HCT116 (cell line): ENCODE data around the gene CHAF1B. TPM values are rescaled to one million over a fixed set of nuclear protein-coding genes. Genes with fewer than 3 reads are reported as not detected.

ENCODE experiments used
- ATAC-seq: fragments of 200-7000 bp; cut with Tn5 transposase; 2 replicates; pipeline ENCODE4 v1.9.1; 2020; ENCODE audit warnings: mild to moderate bottlenecking, moderate library complexity
- BruUV-seq: library from RNA; stranded (reverse); fragments of 400-500 nt; replicated peaks from 2 replicates; lab custom pipeline; 2021; lab: Mats Ljungman, UMichigan
- CTCF ChIA-PET: fragments of 300-600 bp; sonication (Branson Sonifier 250); formaldehyde crosslinking; loops from one replicate; lab custom pipeline; 2021; ENCODE audit warnings: antibody characterized with exemption; lab: Charles Lee
- POLR2A ChIA-PET: fragments of 300-600, 350-600 bp; sonication (Branson Sonifier 250); formaldehyde crosslinking; loops from one replicate; lab custom pipeline; 2021; ENCODE audit warnings: antibody characterized with exemption; lab: Charles Lee
- RAD21 ChIA-PET, 2 experiments: fragments of 300-600 bp; sonication (Branson Sonifier 250); formaldehyde crosslinking; loops; one replicate each; lab custom pipeline; 2023; ENCODE audit warnings: low total read pairs in 2 of 2; ENCODE audit not compliant: uncharacterized antibody in 2 of 2, unreplicated experiment in 2 of 2, low non-redundant PET in 1 of 2; lab: Charles Lee
- DNase-seq: peaks from one replicate; pipeline ENCODE4 v3.0.0-alpha.2; 2010; ENCODE audit warnings: low read depth, low spot score
- H2AFZ ChIP-seq: fragments of 200-600 bp; shearing (Covaris generic), sonication (generic); 2 replicates; pipeline ENCODE4 v1.6.1; 2017; ENCODE audit warnings: low read depth, mixed run types, mixed read lengths, antibody characterized with exemption, low read length; ENCODE audit not compliant: poor library complexity, severe bottlenecking
- H3K27ac ChIP-seq: 2 replicates; pipeline ENCODE4 v1.5.1; 2012; ENCODE audit warnings: low read depth, low read length
- H3K27me3 ChIP-seq: fragments of 200-600 bp; sonication (generic); 2 replicates; pipeline ENCODE4 v1.6.1; 2016; ENCODE audit warnings: mixed run types, low read length, mixed read lengths; ENCODE audit not compliant: insufficient read depth
- H3K36me3 ChIP-seq, 2 experiments: fragments of 200-500 bp in 1 of 2; fragments of 200-600 bp in 1 of 2; sonication (Bioruptor generic) in 1 of 2; sonication (generic) in 1 of 2; 2 replicates each; pipeline versions ENCODE4 v1.5.1 to v1.6.1; 2014 to 2016; ENCODE audit warnings: low read length in 2 of 2, inconsistent platforms in 1 of 2, mixed read lengths in 1 of 2, mixed run types in 1 of 2; ENCODE audit not compliant: insufficient read depth in 2 of 2, control insufficient read depth in 1 of 2
- H3K4me1 ChIP-seq, 2 experiments: fragments of 200-600 bp in 1 of 2; sonication (generic) in 1 of 2; 2 replicates each; pipeline versions ENCODE4 v1.5.1 to v1.6.1; 2012 to 2017; ENCODE audit warnings: low read length in 2 of 2, inconsistent platforms in 1 of 2, mild to moderate bottlenecking in 1 of 2, mixed read lengths in 1 of 2, mixed run types in 1 of 2, moderate library complexity in 1 of 2; ENCODE audit not compliant: insufficient read depth in 2 of 2, control insufficient read depth in 1 of 2
- H3K4me2 ChIP-seq: fragments of 200-600 bp; sonication (generic); 2 replicates; pipeline ENCODE4 v1.6.1; 2017; ENCODE audit warnings: mixed run types, low read length, mixed read lengths
- H3K4me3 ChIP-seq, 2 experiments: fragments of 200-600 bp in 1 of 2; sonication (generic) in 1 of 2; replicated peaks in 1 of 2; 2 replicates each; pipeline ENCODE4 v1.5.1; 2011 to 2016; ENCODE audit warnings: low read length in 2 of 2, control low read depth in 1 of 2, low read depth in 1 of 2, mild to moderate bottlenecking in 1 of 2, mixed read lengths in 1 of 2, mixed run types in 1 of 2
- H3K79me2 ChIP-seq: fragments of 200-600 bp; sonication (generic); 2 replicates; pipeline ENCODE4 v1.6.1; 2017; ENCODE audit warnings: mild to moderate bottlenecking, mixed run types, low read length, moderate library complexity, mixed read lengths; ENCODE audit not compliant: insufficient read depth
- H3K9ac ChIP-seq: fragments of 200-600 bp; sonication (generic); 2 replicates; pipeline ENCODE4 v1.6.1; 2016; ENCODE audit warnings: low read length, mixed read lengths
- H3K9me2 ChIP-seq: fragments of 200-600 bp; sonication (generic), shearing (Covaris generic); 2 replicates; pipeline ENCODE4 v1.6.1; 2017; ENCODE audit warnings: mixed run types, mild to moderate bottlenecking, moderate library complexity; ENCODE audit not compliant: insufficient read depth
- H3K9me3 ChIP-seq, 2 experiments: fragments of 200-500 bp in 1 of 2; fragments of 200-600 bp in 1 of 2; sonication (Bioruptor generic) in 1 of 2; sonication (generic) in 1 of 2; 2 replicates each; pipeline ENCODE4 v1.6.1; 2014 to 2017; ENCODE audit warnings: low read length in 2 of 2, mixed read lengths in 2 of 2, inconsistent platforms in 1 of 2, low read depth in 1 of 2, mild to moderate bottlenecking in 1 of 2, mixed run types in 1 of 2, moderate library complexity in 1 of 2; ENCODE audit not compliant: control insufficient read depth in 1 of 2, insufficient read depth in 1 of 2
- H4K20me1 ChIP-seq: fragments of 200-600 bp; sonication (generic), shearing (Covaris generic); 2 replicates; pipeline ENCODE4 v1.6.1; 2017; ENCODE audit warnings: mixed run types, mild to moderate bottlenecking, moderate library complexity; ENCODE audit not compliant: insufficient read depth
- EGR1 ChIP-seq: IDR thresholded peaks from 2 replicates; pipeline ENCODE4 v1.6.1; 2012; ENCODE audit warnings: low read depth
- FOSL1 ChIP-seq: IDR thresholded peaks from 2 replicates; pipeline ENCODE4 v1.6.1; 2012; ENCODE audit warnings: low read depth
- SP1 ChIP-seq: IDR thresholded peaks from 2 replicates; pipeline ENCODE4 v1.6.1; 2012; ENCODE audit warnings: low read depth
- SRF ChIP-seq: IDR thresholded peaks from 2 replicates; pipeline ENCODE4 v1.6.1; 2012; ENCODE audit warnings: low read depth
- TCF7L2 ChIP-seq: IDR thresholded peaks from 2 replicates; pipeline ENCODE4 v1.7.0; 2011; ENCODE audit warnings: borderline replicate concordance, inconsistent platforms; ENCODE audit not compliant: insufficient read depth, insufficient read length; ENCODE audit errors: extremely low read depth
- YY1 ChIP-seq: IDR thresholded peaks from 2 replicates; pipeline ENCODE4 v1.6.1; 2011; ENCODE audit warnings: low read length, low read depth, moderate library complexity, mild to moderate bottlenecking; ENCODE audit not compliant: insufficient replicate concordance; ENCODE audit errors: extremely low read depth
- ZFX ChIP-seq: fragments of 450-650 bp; IDR thresholded peaks from 2 replicates; pipeline ENCODE4 v1.6.1; 2017
- intact Hi-C: fragments of 100-400 bp; cut with micrococcal nuclease; formaldehyde crosslinking; loops from 2 replicates; pipeline ENCODE4 v1.10.0; 2022
- total RNA-seq: library from RNA; stranded (reverse); gene quantifications from one replicate; pipeline ENCODE4 v1.2.1, GENCODE V29; 2021; ENCODE audit not compliant: unreplicated experiment
- TF ChIP-seq, protein P1 (sequence below): IDR thresholded peaks from 2 replicates; pipeline ENCODE4 v1.6.1; 2012
- TF ChIP-seq, protein P2 (sequence below), 3 experiments: fragments of 200-600 bp in 1 of 3; sonication (generic) in 1 of 3; IDR thresholded peaks in 2 of 3; conservative IDR thresholded peaks in 1 of 3; 2 replicates each; pipeline ENCODE4 v1.5.1; 2012 to 2017; ENCODE audit warnings: low read depth in 2 of 3, low read length in 2 of 3, antibody characterized with exemption in 1 of 3, borderline replicate concordance in 1 of 3, control low read depth in 1 of 3, mild to moderate bottlenecking in 1 of 3, mixed read lengths in 1 of 3, mixed run types in 1 of 3, moderate library complexity in 1 of 3; ENCODE audit not compliant: insufficient read depth in 1 of 3

CHAF1B gene
- total RNA-seq, 1 experiment from 2014 or later, result 26.1 TPM

DNA sequence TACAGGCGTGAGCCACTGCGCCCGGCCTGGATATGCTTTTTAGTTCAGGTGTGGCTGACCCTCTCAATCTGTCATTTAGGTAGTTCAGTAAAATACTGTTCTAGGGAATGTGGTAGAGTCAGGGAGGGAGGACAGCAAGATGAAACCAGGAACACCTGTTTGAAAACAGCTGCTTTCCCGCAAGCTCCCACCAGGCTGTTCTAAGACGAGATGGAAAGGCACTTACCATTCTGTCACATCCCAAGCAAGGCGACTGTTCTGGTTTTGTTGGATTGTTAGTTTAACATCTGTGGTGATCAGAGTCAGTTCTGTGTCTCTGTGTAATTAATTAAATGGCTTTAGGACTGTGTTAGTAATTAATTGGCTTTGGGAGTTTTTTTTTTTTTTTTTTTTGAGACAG is 2.9 kb downstream of the CHAF1B start:
- Histone ChIP-seq H3K9ac (no peak overlapping the region), H3K9me2 (no peaks in the 10 kb centered on the region), H3K4me1 (peaks cover 9 to 10% of the 10 kb centered on the region in 2 experiments), H3K79me2 (peaks cover 24% of the 10 kb centered on the region), H3K27me3 (no peaks in the 10 kb centered on the region), H4K20me1 (no peaks in the 10 kb centered on the region), H3K9me3 (no peaks in the 10 kb centered on the region), H3K27ac (no peak overlapping the region), H3K4me2 (no peak overlapping the region), H3K4me3 (no peak overlapping the region), H3K36me3 (peaks cover 0 to 12% of the 10 kb centered on the region in 2 experiments; a peak in 2 of 4 replicates), H2AFZ (no peak overlapping the region)
- no TSS peak for BruUV-seq
- POLR2A ChIA-PET, result no interaction called here
- DNase-seq (no peak), ATAC-seq (no peak)
- CTCF ChIA-PET, result no interaction called here
- intact Hi-C loops, result loop anchor here (5.0 kb wide), 1 partner anchor 231 kb away; the partner anchor contains the start of gene DOP1B
- TF ChIP-seq ZFX (no peak), TCF7L2 (no peak), EGR1 (no peak), YY1 (no peak), SP1 (no peak), FOSL1 (no peak), SRF (no peak)
- TF ChIP-seq, protein P1, sequence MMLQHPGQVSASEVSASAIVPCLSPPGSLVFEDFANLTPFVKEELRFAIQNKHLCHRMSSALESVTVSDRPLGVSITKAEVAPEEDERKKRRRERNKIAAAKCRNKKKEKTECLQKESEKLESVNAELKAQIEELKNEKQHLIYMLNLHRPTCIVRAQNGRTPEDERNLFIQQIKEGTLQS, result no peak
- TF ChIP-seq, protein P2, sequence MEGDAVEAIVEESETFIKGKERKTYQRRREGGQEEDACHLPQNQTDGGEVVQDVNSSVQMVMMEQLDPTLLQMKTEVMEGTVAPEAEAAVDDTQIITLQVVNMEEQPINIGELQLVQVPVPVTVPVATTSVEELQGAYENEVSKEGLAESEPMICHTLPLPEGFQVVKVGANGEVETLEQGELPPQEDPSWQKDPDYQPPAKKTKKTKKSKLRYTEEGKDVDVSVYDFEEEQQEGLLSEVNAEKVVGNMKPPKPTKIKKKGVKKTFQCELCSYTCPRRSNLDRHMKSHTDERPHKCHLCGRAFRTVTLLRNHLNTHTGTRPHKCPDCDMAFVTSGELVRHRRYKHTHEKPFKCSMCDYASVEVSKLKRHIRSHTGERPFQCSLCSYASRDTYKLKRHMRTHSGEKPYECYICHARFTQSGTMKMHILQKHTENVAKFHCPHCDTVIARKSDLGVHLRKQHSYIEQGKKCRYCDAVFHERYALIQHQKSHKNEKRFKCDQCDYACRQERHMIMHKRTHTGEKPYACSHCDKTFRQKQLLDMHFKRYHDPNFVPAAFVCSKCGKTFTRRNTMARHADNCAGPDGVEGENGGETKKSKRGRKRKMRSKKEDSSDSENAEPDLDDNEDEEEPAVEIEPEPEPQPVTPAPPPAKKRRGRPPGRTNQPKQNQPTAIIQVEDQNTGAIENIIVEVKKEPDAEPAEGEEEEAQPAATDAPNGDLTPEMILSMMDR (IDR thresholded peaks at IDR 0.05 in 2 of 3, conservative IDR thresholded peaks at IDR 0.05 in 1 of 3; ENCODE audit: borderline replicate concordance in 1 of 3, insufficient read depth in 1 of 3, low read depth in 2 of 3, low read length in 2 of 3), result no peak
- RAD21 ChIA-PET, result no interaction called here
